Measurements from ENCODE around the gene KRT14. TPM values are rescaled to one million over a fixed set of nuclear protein-coding genes. Genes with fewer than 3 reads are reported as not detected.
"Not testable (repeated sequence)": the region's sequence is repeated elsewhere in the genome, so short reads cannot be mapped to it uniquely, and the experiment has no call there.

KRT14 gene
- total RNA-seq, 8 experiments from 2014 or later, result 0.18 to 1.3 (median 0.54) TPM; not detected in 3

- peak in 3 of 8 experiments; percentile 59 to 64 (median 60) for ATAC-seq (replicated peaks in 6 of 8)
- Histone ChIP-seq H3K27ac (no peak overlapping the region), H3K4me1 (replicated peaks in 1 of 2) (no peaks in the 10 kb centered on the region), H3K4me3 (no peak overlapping the region)
- in situ Hi-C loops (cut with MboI; ENCODE audit: low pct_unique_long_range_greater_than_20kb in 2 of 9, low sequenced_read_pairs in 9 of 9, unreplicated experiment in 9 of 9), result no loop called here
- WGBS, 10 experiments, result 65 to 100% (median 100%) methylated on average over 1 to 2 of the region's 5 CpGs; no CpG with 5 or more reads in 7 of the 10 experiments
These were observed 1.2 kb downstream of the KRT14 start for GRCh38 chr17:41585301-41586056.

- H3K4me1 ChIP-seq (replicated peaks in 1 of 2); H3K27ac ChIP-seq; ATAC-seq (replicated peaks in 6 of 8); in situ Hi-C loops (cut with MboI; ENCODE audit: low pct_unique_long_range_greater_than_20kb in 2 of 9, low sequenced_read_pairs in 9 of 9, unreplicated experiment in 9 of 9); H3K4me3 ChIP-seq: not testable (repeated sequence)
- 14 to 89% (median 80%) methylated on average over 1 to 7 of the region's 8 CpGs; no CpG with 5 or more reads in 1 of the 10 experiments for WGBS, 10 experiments
These were observed 2.3 kb downstream of the KRT14 start for GRCh38 chr17:41584331-41584927.

DNA sequence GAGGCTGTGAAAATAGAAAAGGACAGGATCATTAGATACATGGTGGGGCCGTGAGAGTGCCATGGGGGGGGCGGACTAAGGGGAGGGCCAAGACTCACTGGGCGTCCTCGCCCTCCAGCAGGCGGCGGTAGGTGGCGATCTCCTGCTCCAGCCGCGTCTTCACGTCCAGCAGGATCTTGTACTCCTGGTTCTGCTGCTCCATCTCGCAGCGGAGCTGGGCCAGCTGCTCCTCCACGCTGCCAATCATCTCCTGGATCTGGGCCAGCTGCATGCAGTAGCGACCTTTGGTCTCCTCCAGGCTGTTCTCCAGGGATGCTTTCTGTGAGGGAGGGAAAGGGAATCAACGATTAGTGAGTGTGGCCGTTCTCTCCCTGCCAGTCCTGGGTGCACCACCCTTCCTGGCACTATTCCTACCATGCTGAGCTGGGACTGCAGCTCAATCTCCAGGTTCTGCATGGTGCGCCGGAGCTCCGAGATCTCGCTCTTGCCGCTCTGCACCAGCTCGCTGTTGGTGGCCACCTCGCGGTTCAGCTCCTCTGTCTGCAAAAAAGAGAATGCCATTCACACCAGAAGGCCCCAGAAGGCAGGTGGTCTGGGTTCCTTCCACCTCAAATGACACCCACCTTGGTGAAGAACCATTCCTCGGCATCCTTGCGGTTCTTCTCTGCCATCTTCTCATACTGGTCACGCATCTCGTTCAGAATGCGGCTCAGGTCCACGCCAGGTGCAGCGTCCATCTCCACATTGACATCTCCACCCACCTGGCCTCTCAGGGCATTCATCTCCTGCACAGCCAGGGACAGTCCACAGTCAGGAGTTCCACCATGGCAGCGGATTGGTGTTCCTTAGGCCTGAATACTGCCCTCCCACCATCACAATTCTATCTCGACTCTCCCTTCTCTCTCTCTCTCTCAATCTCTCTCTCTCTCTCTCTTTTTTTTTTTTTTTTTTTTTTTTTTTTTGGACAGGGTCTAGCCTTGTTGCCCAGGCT, 3.3 kb downstream of the KRT14 start:
- in situ Hi-C loops (cut with MboI; ENCODE audit: low pct_unique_long_range_greater_than_20kb in 2 of 9, low sequenced_read_pairs in 9 of 9, unreplicated experiment in 9 of 9), result no loop called here
- WGBS, 10 experiments, result 47 to 98% (median 80%) methylated on average over 2 to 14 of the region's 33 CpGs; no CpG with 5 or more reads in 1 of the 10 experiments
- Histone ChIP-seq H3K27ac (no peak overlapping the region), H3K4me1 (replicated peaks in 1 of 2) (peaks cover 0 to 6% of the 10 kb centered on the region in 2 donors), H3K4me3 (no peak overlapping the region)
- ATAC-seq (replicated peaks in 6 of 8), result no peak

DNA sequence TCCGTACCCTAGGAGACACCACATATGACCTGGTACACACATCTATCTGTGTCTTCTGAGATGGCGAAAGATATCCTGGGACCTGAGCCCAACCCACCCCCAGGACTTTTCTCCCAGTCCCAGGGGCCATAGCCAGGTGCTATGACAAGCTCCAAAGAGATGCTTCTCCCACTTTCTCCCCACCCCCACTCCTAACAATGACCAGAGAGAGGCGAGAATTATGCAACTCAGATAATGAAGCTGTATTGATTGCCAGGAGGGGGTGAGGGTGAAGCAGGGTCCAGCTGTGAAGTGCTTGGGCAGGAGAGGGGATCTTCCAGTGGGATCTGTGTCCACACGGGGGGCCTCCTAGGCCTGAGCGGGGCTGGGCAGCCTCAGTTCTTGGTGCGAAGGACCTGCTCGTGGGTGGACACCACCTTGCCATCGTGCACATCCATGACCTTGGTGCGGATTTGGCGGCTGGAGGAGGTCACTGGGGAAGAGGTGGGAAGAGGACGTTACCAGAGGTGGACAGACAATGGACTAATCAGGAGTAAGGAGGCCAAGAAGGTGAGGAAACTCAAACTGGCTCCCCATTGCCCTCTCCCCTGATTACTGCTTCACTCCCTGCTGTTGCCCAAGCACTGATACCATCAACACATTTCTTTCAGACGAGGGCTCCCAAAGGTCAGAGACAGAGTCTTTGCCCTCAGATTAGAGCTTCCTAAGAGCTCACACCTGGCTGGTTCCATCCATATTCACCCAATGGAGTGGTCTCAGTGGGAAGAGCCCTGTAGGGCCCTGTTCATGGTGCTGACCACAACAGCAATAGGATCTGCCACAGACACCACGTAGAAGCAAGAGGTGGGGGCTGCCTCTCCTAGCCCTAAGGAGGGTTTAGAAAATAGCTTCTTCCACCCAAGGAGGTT, 4.4 kb downstream of the KRT14 start:
- H3K4me3 ChIP-seq; ATAC-seq (replicated peaks in 6 of 8); H3K27ac ChIP-seq; H3K4me1 ChIP-seq (replicated peaks in 1 of 2); in situ Hi-C loops (cut with MboI; ENCODE audit: low pct_unique_long_range_greater_than_20kb in 2 of 9, low sequenced_read_pairs in 9 of 9, unreplicated experiment in 9 of 9): not testable (repeated sequence)
- 30 to 100% (median 65%) methylated on average over 1 to 2 of the region's 13 CpGs; no CpG with 5 or more reads in 4 of the 10 experiments for WGBS, 10 experiments

GRCh38 chr17:41581366-41582060, 5.2 kb downstream of the KRT14 start:
- in situ Hi-C loops (cut with MboI; ENCODE audit: low pct_unique_long_range_greater_than_20kb in 2 of 9, low sequenced_read_pairs in 9 of 9, unreplicated experiment in 9 of 9), result no loop called here
- Histone ChIP-seq H3K27ac (no peak overlapping the region), H3K4me1 (replicated peaks in 1 of 2) (peaks cover 0 to 6% of the 10 kb centered on the region in 2 donors), H3K4me3 (no peak overlapping the region)
- 40 to 100% (median 94%) methylated on average over 1 to 4 of the region's 4 CpGs; no CpG with 5 or more reads in 6 of the 10 experiments for WGBS, 10 experiments
- ATAC-seq (replicated peaks in 6 of 8), result no peak

DNA sequence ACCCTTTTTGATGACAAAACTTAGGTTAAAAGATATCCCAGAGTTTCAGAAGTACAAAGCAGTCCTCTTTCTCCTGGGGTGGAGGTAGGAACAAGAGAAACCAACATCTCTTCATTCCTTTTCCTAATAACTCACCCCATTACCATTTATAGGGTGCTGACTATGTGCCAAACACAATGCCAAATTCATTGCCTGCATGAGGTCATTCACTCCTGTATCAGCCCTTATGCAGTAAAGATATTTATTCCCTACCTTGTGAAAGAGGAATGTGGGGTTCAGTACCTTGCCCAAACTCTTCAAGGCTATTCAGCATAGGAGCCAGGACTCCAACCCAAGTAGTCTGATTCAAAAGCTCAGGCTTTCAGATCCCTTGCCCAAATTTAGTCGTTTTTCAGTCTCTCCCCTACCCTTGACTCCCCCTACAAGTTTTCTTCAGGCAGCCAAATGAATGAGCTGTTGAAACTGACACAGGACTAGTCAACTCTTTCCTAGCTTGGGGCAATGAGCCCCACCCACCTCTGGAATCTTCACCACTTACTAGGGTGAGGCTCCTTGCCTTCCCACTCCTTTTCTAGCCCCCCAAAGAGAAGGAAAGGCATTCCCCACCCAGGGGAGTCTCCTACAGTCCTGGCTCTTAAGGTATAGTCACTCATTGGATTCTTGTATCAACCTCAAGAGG, 5.9 kb downstream of the KRT14 start:
- Histone ChIP-seq H3K27ac (no peak overlapping the region), H3K4me1 (replicated peaks in 1 of 2) (peaks cover 0 to 6% of the 10 kb centered on the region in 2 donors), H3K4me3 (no peak overlapping the region)
- peak in 3 of 8 experiments; percentile 20 to 45 (median 37) for ATAC-seq (replicated peaks in 6 of 8)
- 0 to 83% (median 0%) methylated on average over 1 of the region's 1 CpG; no CpG with 5 or more reads in 7 of the 10 experiments for WGBS, 10 experiments
- in situ Hi-C loops (cut with MboI; ENCODE audit: low pct_unique_long_range_greater_than_20kb in 2 of 9, low sequenced_read_pairs in 9 of 9, unreplicated experiment in 9 of 9), result no loop called here

DNA sequence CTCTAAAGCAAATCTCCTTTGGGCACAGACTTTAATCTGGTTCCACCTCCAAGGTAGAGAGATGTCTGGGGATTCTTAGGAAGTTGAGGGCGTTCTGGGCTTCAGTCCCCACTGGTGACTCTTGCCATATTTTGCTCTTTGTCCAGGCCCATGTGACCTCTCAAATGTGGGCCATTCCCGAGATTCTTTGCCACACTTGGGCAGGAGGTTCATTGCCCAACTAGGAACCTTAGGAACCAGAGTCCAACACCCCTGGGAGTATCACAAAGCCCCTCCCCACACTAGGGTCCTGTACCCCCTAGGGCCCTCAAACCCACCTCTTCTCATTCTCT, 6.5 kb downstream of the KRT14 start:
- in situ Hi-C loops (cut with MboI; ENCODE audit: low pct_unique_long_range_greater_than_20kb in 2 of 9, low sequenced_read_pairs in 9 of 9, unreplicated experiment in 9 of 9), result no loop called here
- Histone ChIP-seq H3K4me1 (replicated peaks in 1 of 2) (peaks cover 0 to 6% of the 10 kb centered on the region in 2 donors), H3K4me3 (no peak overlapping the region), H3K27ac (no peak overlapping the region)
- 100% methylated on average over 1 of the region's 2 CpGs; no CpG with 5 or more reads in 9 of the 10 experiments for WGBS, 10 experiments
- ATAC-seq (replicated peaks in 6 of 8), result no peak

DNA sequence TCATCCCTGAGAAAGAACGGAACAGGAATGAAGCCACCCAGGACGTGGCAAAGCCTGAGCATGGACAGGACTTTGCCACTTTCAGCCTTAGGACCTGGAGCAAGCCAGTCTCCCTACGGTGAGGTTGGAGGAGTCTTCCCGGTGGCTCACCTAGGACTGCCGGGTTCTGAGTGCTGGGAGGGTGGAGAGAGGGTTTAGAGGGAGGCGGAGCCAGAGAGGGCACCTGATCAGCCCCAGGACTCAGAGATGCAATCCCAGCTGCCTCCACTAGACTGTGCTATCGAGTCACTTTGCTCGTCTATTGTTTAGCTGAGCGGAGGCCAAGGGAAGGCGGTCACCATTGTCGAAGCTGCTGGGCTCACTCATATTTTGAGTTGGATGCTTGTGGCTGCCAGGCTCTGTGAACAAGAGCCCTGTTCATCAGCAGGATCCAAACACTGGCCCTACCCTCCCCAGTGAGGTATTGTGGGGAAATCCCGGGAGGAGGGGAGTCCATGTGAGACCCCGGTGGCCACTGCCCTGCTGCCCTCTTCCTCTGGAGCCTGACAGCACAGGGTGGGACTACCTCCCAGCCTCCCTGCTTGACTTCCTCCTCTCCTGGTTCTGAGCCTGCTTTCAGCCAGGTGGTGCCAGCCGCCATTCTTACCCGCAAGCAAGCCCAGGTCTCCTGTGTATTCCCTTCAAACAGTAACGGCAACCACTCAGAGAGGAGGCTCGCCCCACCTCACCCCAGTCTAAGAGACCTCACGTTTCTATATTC, 7.0 kb downstream of the KRT14 start:
- in situ Hi-C loops (cut with MboI; ENCODE audit: low pct_unique_long_range_greater_than_20kb in 2 of 9, low sequenced_read_pairs in 9 of 9, unreplicated experiment in 9 of 9), result no loop called here

DNA sequence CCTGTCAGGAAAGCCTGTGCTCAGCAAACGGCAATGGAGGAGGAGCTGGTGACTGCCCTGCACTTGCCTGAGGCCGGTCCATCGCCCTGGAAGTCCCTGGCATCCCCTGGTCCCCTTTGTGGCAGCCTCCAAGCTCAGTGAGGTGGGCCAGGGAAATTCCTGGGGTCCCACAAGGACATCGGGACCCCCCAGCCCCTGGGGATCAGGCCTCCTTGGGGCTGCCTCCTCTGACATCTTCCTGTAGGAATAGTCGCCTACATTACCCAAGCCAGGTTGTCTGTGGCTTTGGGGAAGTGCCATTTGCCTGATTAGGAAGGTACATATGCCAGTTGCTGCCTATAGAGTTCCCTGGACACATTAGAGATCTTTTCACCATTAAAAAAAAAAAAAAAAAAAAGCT, 7.7 kb downstream of the KRT14 start:
- no peak for ATAC-seq (replicated peaks in 6 of 8)
- H3K27ac ChIP-seq, result no peak overlapping the region
- in situ Hi-C loops (cut with MboI; ENCODE audit: low pct_unique_long_range_greater_than_20kb in 2 of 9, low sequenced_read_pairs in 9 of 9, unreplicated experiment in 9 of 9), result no loop called here
- peaks cover 0 to 6% of the 10 kb centered on the region in 2 donors for H3K4me1 ChIP-seq (replicated peaks in 1 of 2)
- WGBS, 10 experiments, result 17 to 89% (median 70%) methylated on average over 1 to 4 of the region's 5 CpGs; no CpG with 5 or more reads in 3 of the 10 experiments
- no peak overlapping the region for H3K4me3 ChIP-seq

More for the DNA sequence above, 7.0 kb downstream of the KRT14 start:
- Histone ChIP-seq H3K4me1 (replicated peaks in 1 of 2) (peaks cover 0 to 6% of the 10 kb centered on the region in 2 donors), H3K27ac (no peak overlapping the region), H3K4me3 (no peak overlapping the region)
- WGBS, 10 experiments, result 0 to 71% (median 32%) methylated on average over 1 to 9 of the region's 18 CpGs; no CpG with 5 or more reads in 2 of the 10 experiments
- peak; percentile 72 to 97 (median 92) for ATAC-seq (replicated peaks in 6 of 8)

GRCh38 chr17:41578538-41578937, 8.2 kb downstream of the KRT14 start:
- no peak overlapping the region for H3K4me3 ChIP-seq
- H3K27ac ChIP-seq, result no peak overlapping the region
- ATAC-seq (replicated peaks in 6 of 8), result no peak
- in situ Hi-C loops (cut with MboI; ENCODE audit: low pct_unique_long_range_greater_than_20kb in 2 of 9, low sequenced_read_pairs in 9 of 9, unreplicated experiment in 9 of 9), result no loop called here
- WGBS, 10 experiments, result 60 to 100% (median 80%) methylated on average over 1 of the region's 1 CpG; no CpG with 5 or more reads in 5 of the 10 experiments
- H3K4me1 ChIP-seq (replicated peaks in 1 of 2), result peaks cover 0 to 6% of the 10 kb centered on the region in 2 donors

Measured in motor neuron (in vitro differentiated cells).